Coronary artery (tissue), 2 donors: ENCODE measurements around the gene ERCC2.

Source experiments
- DNase-seq: peaks from one replicate; pipeline ENCODE4 v3.0.0-alpha.2; 2017; ENCODE audit warnings: low spot score
- H3K27ac ChIP-seq, 2 donors: fragments of 200-600 bp; sonication (generic); one replicate each; pipeline ENCODE4 v1.5.1; 2016 to 2019
- H3K4me3 ChIP-seq: fragments of 200-600 bp; sonication (generic); 2 replicates; pipeline ENCODE4 v1.5.1; 2016; ENCODE audit warnings: mild to moderate bottlenecking, moderate library complexity
- TF ChIP-seq, protein P1 (sequence below): fragments of 200-600 bp; sonication (generic); IDR thresholded peaks from one replicate; pipeline ENCODE4 v1.5.1; 2019; ENCODE audit warnings: antibody characterized with exemption

The ERCC2 gene

DNA sequence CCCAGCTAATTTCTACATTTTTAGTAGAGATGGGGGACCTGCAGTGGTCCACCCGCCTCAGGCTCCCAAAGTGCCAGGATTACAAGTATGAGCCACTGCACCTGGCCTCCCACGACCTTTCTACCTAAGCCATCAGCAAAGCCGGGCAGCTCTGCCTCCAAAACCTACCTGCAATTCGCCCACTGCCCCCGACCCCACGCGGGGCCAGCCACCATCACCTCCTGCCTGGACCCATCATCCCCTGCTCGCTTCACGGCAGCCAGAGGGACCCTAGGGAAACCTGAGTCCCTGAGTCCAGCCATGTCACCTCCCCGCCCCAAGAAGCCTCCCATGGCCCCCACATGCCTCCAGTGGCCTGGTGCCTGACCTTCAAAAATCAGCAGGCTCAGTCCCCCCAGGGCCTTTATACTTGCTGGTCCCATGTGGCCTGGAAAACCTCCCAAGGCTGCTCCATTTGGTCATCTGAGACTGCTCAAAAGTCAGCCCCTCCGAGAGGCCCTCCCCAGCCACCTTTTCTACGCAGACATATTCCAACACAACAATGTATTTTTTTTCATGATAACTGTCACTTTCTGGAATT lies 12.1 kb downstream of the ERCC2 start:
- H3K27ac ChIP-seq = no peak overlapping the region
- H3K4me3 ChIP-seq = no peak overlapping the region
- DNase-seq = no peak
- TF ChIP-seq, protein P1, sequence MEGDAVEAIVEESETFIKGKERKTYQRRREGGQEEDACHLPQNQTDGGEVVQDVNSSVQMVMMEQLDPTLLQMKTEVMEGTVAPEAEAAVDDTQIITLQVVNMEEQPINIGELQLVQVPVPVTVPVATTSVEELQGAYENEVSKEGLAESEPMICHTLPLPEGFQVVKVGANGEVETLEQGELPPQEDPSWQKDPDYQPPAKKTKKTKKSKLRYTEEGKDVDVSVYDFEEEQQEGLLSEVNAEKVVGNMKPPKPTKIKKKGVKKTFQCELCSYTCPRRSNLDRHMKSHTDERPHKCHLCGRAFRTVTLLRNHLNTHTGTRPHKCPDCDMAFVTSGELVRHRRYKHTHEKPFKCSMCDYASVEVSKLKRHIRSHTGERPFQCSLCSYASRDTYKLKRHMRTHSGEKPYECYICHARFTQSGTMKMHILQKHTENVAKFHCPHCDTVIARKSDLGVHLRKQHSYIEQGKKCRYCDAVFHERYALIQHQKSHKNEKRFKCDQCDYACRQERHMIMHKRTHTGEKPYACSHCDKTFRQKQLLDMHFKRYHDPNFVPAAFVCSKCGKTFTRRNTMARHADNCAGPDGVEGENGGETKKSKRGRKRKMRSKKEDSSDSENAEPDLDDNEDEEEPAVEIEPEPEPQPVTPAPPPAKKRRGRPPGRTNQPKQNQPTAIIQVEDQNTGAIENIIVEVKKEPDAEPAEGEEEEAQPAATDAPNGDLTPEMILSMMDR = no peak

DNA sequence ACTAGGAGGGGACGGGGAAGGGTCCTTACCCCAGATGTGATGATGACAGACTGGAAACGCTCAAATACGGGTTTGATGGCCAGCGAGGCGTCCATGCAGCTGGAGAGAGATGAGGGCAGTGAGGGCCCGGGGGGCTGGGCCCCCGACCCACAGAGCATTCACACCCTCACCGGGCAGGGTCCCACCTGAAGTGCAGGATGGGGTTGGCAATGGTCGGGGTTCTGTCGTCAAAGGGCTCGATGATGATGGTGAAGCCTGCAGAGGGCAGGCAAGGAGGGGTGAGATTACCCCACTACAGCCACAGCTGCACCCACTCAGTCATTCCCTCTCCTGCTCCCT lies 13.0 kb downstream of the ERCC2 start:
- DNase-seq = no peak
- TF ChIP-seq, protein P1 = no peak
- H3K4me3 ChIP-seq = no peak overlapping the region
- no peak overlapping the region for H3K27ac ChIP-seq

DNA sequence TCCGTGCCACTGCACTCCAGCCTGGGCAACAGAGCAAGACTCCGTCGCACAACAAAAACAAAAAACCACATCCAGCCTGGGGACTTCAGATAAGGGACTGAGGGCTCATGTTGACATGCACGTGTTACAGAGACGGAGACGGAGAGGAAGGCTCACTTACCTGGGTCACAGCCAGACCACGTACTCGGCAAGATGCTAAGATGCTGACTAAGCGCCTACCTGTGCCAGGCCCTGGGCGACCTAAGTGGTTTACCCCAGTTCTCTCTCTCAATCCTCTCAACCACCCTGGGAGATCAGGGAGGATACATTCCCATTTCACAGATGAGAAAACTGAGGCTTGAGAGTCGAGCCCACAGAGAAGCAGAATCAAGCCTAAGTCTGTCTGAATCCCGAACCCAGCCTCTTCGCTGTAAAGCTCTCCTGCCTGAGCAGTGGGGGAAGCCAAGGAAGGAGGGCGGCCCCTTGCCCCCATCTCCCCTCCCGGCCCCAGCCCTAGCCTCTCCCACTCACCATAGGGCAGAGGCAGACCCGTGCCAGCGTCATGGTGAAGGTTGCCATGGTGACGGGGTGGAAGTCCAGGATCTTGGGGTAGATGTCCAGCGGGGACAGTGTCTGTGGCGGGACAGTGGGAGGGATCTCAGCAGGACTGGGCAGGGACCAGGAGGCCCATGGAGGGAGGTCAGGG lies 13.5 kb downstream of the ERCC2 start:
- Histone ChIP-seq H3K4me3 (no peak overlapping the region), H3K27ac (no peak overlapping the region)
- TF ChIP-seq, protein P1 = no peak
- DNase-seq = no peak

DNA sequence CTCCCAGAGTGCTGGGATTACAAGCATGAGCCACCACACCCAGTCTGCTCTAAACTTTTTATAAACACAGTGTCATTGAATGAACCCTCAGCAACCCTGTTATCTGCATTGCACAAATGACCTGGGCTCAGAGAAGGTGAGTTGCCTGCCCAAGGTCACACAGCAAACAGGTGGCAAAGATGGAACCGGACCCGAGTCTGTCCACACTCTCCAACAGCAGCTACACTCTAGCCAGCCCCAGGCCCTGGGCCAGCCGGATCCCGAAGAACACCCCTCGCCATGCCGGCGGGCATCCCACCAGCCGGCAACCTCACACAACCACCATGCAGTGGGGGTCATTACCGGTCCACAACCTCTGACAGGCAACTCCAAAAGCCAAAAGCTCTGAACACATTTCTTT lies 14.5 kb downstream of the ERCC2 start:
- TF ChIP-seq, protein P1 = no peak

DNA sequence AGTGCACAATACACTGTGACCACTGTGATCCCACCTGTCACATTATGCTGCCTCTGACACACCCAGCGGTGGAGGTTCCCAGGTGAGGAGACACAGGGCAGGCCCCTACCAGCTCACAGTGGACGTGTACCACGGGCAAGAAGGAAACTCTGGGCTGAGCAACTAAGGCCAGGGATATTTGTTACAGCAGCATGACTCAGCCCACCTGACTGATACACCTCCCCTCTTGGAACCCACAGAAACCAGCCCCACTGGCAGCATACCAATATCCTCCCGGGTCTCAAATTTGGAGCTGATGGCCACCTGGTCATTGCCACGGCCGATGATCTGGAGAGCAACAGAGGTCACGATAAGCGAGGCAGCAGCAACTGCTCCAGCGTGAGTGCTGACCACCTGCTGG lies 15.0 kb downstream of the ERCC2 start:
- H3K27ac ChIP-seq = no peak overlapping the region
- TF ChIP-seq, protein P1 = no peak

More for the DNA sequence above, 14.5 kb downstream of the ERCC2 start:
- Histone ChIP-seq H3K4me3 (no peak overlapping the region), H3K27ac (no peak overlapping the region)
- DNase-seq = no peak

DNA sequence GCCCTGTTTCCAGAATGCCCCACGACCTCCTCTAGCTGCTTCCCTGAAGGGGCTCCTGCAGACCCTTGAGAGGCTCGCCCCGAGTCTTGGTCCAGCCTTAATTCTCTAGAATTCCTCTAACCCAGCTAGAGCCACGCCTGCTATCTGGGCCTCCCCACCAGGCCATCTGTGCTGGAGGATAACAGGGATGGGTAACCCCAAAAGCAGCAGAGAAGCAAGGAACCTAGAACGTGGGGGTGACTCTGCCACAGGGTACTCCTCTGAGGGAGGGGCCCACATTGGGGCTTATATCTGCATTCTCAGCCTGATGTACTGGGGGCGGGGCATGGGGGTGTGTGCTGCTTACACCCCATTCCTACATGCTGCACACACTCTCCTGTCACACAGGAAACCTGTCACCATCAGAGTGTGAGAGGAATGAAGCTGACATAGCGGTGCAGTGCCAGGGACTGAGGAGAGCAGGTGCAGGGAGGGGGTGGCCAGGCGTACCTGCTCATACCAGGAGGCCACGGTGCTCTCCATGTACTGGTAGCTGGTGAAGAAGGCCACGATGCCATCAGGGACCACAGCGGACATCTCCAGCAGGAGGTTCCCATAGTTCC lies 16.0 kb downstream of the ERCC2 start:
- DNase-seq = no peak
- TF ChIP-seq, protein P1 = no peak
- H3K27ac ChIP-seq = no peak overlapping the region
- no peak overlapping the region for H3K4me3 ChIP-seq

More for the DNA sequence above, 15.0 kb downstream of the ERCC2 start:
- no peak for DNase-seq
- no peak overlapping the region for H3K4me3 ChIP-seq
